Esophagus muscularis mucosa (tissue), 4 donors: ENCODE data around the gene TRAPPC6A. TPM values are rescaled to one million over a fixed set of nuclear protein-coding genes. Genes with fewer than 3 reads are reported as not detected.

Experiments
- DNase-seq: peaks from one replicate; pipeline ENCODE4 v3.0.0-alpha.2; 2017; ENCODE audit errors: extremely low spot score
- H3K27ac ChIP-seq, 4 donors: fragments of 200-600 bp; sonication (generic); replicated peaks in 1 of 4; 1 replicate in 3 of 4; 2 replicates in 1 of 4; pipeline ENCODE4 v1.5.1; 2016 to 2019; ENCODE audit warnings: mild to moderate bottlenecking in 1 of 4
- H3K27me3 ChIP-seq, 4 donors: fragments of 200-600 bp; sonication (generic); one replicate each; pipeline versions ENCODE4 v1.5.1 to v1.6.0; 2016 to 2019
- H3K36me3 ChIP-seq, 4 donors: fragments of 200-600 bp; sonication (generic); one replicate each; pipeline ENCODE4 v1.5.1; 2016 to 2019
- H3K4me1 ChIP-seq, 4 donors: fragments of 200-600 bp; sonication (generic); one replicate each; pipeline ENCODE4 v1.5.1; 2016 to 2019
- H3K4me3 ChIP-seq, 4 donors: fragments of 200-600 bp; sonication (generic); 1 replicate in 2 of 4; 2 replicates in 2 of 4; pipeline ENCODE4 v1.5.1; 2016 to 2019; ENCODE audit warnings: mild to moderate bottlenecking in 4 of 4, moderate library complexity in 1 of 4
- H3K9me3 ChIP-seq, 4 donors: fragments of 200-600 bp; sonication (generic); 1 replicate in 3 of 4; 2 replicates in 1 of 4; pipeline ENCODE4 v1.5.1; 2016 to 2019
- CTCF ChIP-seq, 3 experiments: fragments of 200-600 bp in 2 of 3; fragments of 450-650 bp in 1 of 3; sonication (generic) in 2 of 3; IDR thresholded peaks; one replicate each; pipeline ENCODE4 v1.5.1; 2017 to 2019; ENCODE audit warnings: antibody characterized with exemption in 3 of 3, mild to moderate bottlenecking in 2 of 3, moderate library complexity in 1 of 3
- EP300 ChIP-seq: sonication (generic); formaldehyde crosslinking; IDR thresholded peaks from one replicate; pipeline ENCODE4 v1.6.1; 2017; ENCODE audit warnings: antibody characterized with exemption
- POLR2A ChIP-seq: fragments of 450-650 bp; IDR thresholded peaks from one replicate; pipeline ENCODE4 v1.6.1; 2017; ENCODE audit warnings: antibody characterized with exemption, moderate library complexity, mild to moderate bottlenecking, low read depth
- POLR2AphosphoS5 ChIP-seq, 2 donors: sonication (generic); formaldehyde crosslinking; IDR thresholded peaks; one replicate each; pipeline ENCODE4 v1.6.1; 2017; ENCODE audit warnings: antibody characterized with exemption in 2 of 2
- WGBS: methylation state at CpG from one replicate; pipeline ENCODE4 v1.1.5; 2018; 5-methylcytosine and 5-hydroxymethylcytosine counted together
- intact Hi-C: fragments of 100-400 bp; cut with DNase I; formaldehyde crosslinking; loops from one replicate; pipeline ENCODE4 v1.15.1; 2023
- total RNA-seq, 4 donors: library from RNA; depleted of rRNA; stranded (reverse); fragments of >200 nt; gene quantifications; one replicate each; pipeline versions ENCODE4 v1.1.0 to v1.2.1, GENCODE V29; 2016

TRAPPC6A gene
- total RNA-seq, 4 donors from 2014 or later: 18.3 to 27.0 (median 19.4) TPM

GRCh38 chr19:45140533-45140932 lies 37.5 kb downstream of the TRAPPC6A start:
- WGBS: 100% methylated on average over 9 of the region's 11 CpGs
- Histone ChIP-seq H3K27me3 (no peaks in the 10 kb centered on the region), H3K9me3 (no peaks in the 10 kb centered on the region), H3K4me1 (peaks cover 12 to 23% (median 18%) of the 10 kb centered on the region in 4 donors), H3K36me3 (peaks cover 27 to 59% (median 50%) of the 10 kb centered on the region in 4 donors), H3K4me3 (no peak overlapping the region), H3K27ac (no peak overlapping the region)
- intact Hi-C loops: no loop called here
- TF ChIP-seq CTCF (IDR thresholded peaks at IDR 0.05) (no peak), POLR2AphosphoS5 (IDR thresholded peaks at IDR 0.05) (no peak), POLR2A (no peak), EP300 (no peak)
- no peak for DNase-seq

- Histone ChIP-seq H3K36me3 (peaks cover 23 to 55% (median 46%) of the 10 kb centered on the region in 4 donors), H3K4me1 (peaks cover 12 to 23% (median 18%) of the 10 kb centered on the region in 4 donors), H3K27ac (no peak overlapping the region), H3K9me3 (no peaks in the 10 kb centered on the region), H3K27me3 (no peaks in the 10 kb centered on the region), H3K4me3 (no peak overlapping the region)
- TF ChIP-seq POLR2A (no peak), POLR2AphosphoS5 (IDR thresholded peaks at IDR 0.05) (no peak), CTCF (IDR thresholded peaks at IDR 0.05) (no peak), EP300 (no peak)
- no peak for DNase-seq
- 98% methylated on average over 8 of the region's 8 CpGs for WGBS
- intact Hi-C loops: no loop called here
Measured at GRCh38 chr19:45140144-45140503, 37.9 kb downstream of the TRAPPC6A start.

- intact Hi-C loops: no loop called here
- H3K9me3 ChIP-seq: no peaks in the 10 kb centered on the region
- H3K27ac ChIP-seq: no peak overlapping the region
- peaks cover 17 to 49% (median 40%) of the 10 kb centered on the region in 4 donors for H3K36me3 ChIP-seq
- TF ChIP-seq EP300 (no peak), POLR2AphosphoS5 (IDR thresholded peaks at IDR 0.05) (no peak)
- WGBS: 92% methylated on average over 17 of the region's 24 CpGs
- no peak overlapping the region for H3K4me3 ChIP-seq
- no peaks in the 10 kb centered on the region for H3K27me3 ChIP-seq
- DNase-seq: no peak
- peaks cover 12 to 23% (median 18%) of the 10 kb centered on the region in 4 donors for H3K4me1 ChIP-seq
Measured at GRCh38 chr19:45139286-45140143, 38.5 kb downstream of the TRAPPC6A start.

GRCh38 chr19:45138303-45138751 lies 39.7 kb downstream of the TRAPPC6A start:
- DNase-seq: no peak
- TF ChIP-seq CTCF (IDR thresholded peaks at IDR 0.05) (no peak), POLR2AphosphoS5 (IDR thresholded peaks at IDR 0.05) (no peak), POLR2A (no peak)
- Histone ChIP-seq H3K9me3 (no peaks in the 10 kb centered on the region), H3K4me3 (no peak overlapping the region), H3K4me1 (peaks cover 12 to 23% (median 18%) of the 10 kb centered on the region in 4 donors), H3K27ac (no peak overlapping the region), H3K36me3 (peaks cover 14 to 37% (median 32%) of the 10 kb centered on the region in 4 donors), H3K27me3 (no peaks in the 10 kb centered on the region)
- 87% methylated on average over 11 of the region's 11 CpGs for WGBS
- intact Hi-C loops: no loop called here

GRCh38 chr19:45137179-45137761 lies 40.8 kb downstream of the TRAPPC6A start:
- H3K36me3 ChIP-seq: peaks cover 7 to 27% (median 21%) of the 10 kb centered on the region in 4 donors
- intact Hi-C loops: no loop called here
- TF ChIP-seq POLR2AphosphoS5 (IDR thresholded peaks at IDR 0.05) (no peak), EP300 (no peak), CTCF (IDR thresholded peaks at IDR 0.05) (no peak), POLR2A (no peak)
- peaks cover 12 to 23% (median 18%) of the 10 kb centered on the region in 4 donors for H3K4me1 ChIP-seq
- no peak for DNase-seq
- no peaks in the 10 kb centered on the region for H3K9me3 ChIP-seq
- H3K27ac ChIP-seq: peak overlapping the region in 3 of 4 donors; percentile 7 to 66 (median 40)
- no peak overlapping the region for H3K4me3 ChIP-seq
- 70% methylated on average over 16 of the region's 17 CpGs for WGBS
- H3K27me3 ChIP-seq: no peaks in the 10 kb centered on the region
